NCI-H1092 treated with DMSO at 0.1 percent for 48 hours (cell line): ENCODE results near the gene CMSS1.
"Not testable (repeated sequence)": the region's sequence is repeated elsewhere in the genome, so short reads cannot be mapped to it uniquely, and the experiment has no call there.

Source experiments
- DNase-seq: peaks from one replicate; lab custom pipeline; 2025; lab: John Stamatoyannopoulos, UW

CMSS1 gene

DNA sequence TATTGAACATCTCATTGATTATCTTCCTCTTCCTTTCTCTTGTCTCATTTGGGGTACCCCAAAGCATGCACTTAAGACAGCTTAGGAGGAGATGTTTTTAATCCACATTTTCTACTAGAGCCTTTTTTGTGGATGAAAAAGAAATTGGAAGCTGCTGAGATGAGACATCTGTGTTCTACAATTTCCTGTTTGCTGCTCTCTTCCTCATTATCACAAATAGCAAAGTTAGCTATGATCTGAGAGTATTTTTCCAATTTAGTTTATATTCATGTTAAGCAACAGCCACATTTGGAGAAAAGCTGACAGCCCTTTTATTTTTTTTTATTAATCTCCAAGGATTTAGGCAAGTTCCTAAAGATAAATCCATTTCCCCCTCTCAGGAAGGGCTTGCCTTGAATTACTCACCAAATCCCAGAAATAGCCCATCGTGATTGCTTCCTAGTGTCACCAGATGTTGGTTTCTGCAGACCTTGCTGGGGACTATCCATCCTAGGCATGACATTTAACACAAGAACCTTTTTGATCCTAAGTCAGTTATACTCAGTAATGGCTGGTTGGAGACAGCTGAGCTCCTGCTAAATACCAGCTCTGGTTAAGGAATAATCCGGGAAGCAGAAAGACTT is 367.4 kb downstream of the CMSS1 start:
- DNase-seq: no peak

GRCh38 chr3:100185847-100186246 is 368.2 kb downstream of the CMSS1 start:
- no peak for DNase-seq

DNA sequence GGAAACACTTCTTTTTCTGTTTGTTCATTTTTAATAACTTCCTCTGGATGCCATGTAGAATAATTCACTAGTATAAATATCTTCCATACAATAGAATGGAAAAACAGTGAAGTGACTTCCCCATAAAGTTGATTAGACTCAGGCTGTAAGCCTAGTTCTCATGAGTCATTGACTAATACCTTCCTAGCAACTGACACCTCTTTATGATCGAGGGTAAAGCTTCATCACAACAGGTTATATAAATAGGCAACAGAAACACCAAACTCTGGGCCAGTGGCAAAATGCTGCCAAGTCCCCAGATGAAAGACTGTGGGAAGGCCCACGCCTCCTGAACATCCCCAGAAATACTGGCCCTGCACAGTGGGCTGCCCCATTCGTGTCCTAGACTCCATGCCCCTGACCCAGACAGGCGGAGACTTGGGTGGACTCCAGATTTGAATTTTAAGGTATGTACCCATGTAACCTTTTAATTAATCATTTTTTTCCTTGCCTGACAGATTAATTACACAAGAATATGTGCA is 371.8 kb downstream of the CMSS1 start:
- no peak for DNase-seq

GRCh38 chr3:100195375-100195774 is 377.7 kb downstream of the CMSS1 start:
- no peak for DNase-seq

- no peak for DNase-seq
These were observed 380.2 kb downstream of the CMSS1 start for GRCh38 chr3:100197876-100198275.

- no peak for DNase-seq
These were observed 381.1 kb downstream of the CMSS1 start for GRCh38 chr3:100198579-100199269.

DNA sequence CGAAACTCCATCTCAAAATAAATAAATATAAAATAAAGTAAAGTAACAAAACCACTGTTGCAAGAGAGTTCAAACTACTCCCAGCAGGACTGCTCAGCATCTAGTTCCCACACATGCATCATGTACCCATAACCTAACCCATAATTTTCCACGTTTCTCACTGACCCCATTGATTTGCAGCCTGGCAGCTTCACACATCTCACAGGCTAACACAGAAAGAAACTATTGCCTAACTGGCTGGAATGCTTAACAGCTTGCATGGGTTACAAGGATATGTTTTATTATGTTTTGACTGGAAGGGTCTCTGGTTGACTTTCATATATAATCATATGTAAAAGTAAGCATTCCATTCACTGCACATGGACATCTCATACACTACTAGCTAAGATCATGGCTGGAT is 387.5 kb downstream of the CMSS1 start:
- DNase-seq: no peak

DNA sequence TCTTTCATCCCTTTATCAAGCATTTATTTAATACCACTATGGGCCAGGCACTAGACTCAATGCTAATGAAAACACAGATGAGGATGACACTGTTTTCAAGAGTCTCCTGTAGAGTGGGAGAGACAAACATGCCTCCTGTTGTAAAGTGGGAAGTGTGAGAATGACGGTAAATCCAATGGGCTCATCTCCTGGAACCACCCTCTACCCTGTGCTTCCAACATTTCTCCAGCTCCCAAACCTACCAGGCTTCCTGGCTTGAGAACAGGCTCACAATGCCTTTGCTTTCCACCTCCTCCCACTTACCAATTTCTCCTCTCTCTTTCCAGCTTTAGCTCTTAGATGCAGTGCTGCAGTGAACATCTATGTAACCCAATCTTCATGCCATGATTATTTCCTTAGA is 389.0 kb downstream of the CMSS1 start:
- DNase-seq: no peak

- no peak for DNase-seq
These were observed 390.2 kb downstream of the CMSS1 start for GRCh38 chr3:100207886-100208285.

DNA sequence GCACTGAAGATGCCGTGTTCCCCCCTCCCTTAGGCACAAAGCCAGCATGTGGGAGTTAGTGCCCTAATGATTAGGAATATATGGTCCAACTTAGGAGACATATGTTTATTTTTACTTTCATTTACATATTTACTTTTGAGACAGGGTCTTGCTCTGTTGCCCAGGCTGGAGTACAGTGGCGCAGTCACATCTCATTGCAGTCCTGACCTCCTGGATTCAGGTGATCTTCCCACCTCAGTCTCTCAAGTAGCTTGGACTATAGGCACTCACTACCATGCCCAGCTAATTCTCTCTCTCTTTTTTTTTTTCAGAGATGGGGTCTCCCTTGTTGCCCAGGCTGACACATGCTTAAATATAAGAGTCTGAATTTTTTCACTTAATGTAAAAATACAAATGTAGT is 391.5 kb downstream of the CMSS1 start:
- no peak for DNase-seq

DNA sequence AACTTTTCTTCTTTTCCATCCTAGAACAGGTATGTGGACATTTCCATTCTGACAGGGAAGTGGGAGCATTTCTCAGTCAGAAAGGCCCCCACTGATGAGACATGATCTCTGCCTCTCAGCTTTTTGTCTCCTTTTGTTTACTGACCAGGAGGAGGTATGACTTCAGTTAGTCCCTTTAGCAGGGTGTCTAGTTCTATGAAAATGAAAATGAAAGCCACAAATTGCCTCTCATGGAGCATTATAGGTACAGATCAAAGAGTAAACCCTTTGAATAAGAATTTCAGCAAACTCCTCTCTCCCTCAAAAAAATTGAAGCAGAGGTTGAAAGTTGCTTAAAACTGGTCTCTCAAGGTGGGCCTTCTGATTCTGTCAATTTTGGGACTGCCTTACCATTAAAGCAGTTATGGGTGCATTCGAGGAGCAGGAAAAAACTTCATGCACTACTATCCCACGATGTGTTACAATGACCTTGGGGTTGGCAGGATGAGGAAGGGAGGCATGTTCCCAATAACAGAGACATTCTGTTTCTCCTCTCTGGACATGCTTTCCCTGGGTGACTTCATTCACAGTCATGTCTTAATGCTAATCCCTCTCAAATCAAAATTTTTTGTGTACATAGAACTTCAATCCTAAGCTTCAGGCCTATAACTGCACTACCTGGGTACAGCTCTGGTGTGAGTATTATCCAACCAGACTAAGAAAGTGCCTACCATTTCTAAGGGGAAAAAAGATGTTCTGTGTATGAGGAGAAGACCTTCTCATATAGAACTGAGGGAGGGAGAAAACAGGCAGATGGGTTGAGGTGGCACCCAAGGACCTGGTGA is 392.5 kb downstream of the CMSS1 start:
- no peak for DNase-seq

- peak; percentile 34 for DNase-seq
These were observed 393.1 kb downstream of the CMSS1 start for GRCh38 chr3:100210772-100211135.

DNA sequence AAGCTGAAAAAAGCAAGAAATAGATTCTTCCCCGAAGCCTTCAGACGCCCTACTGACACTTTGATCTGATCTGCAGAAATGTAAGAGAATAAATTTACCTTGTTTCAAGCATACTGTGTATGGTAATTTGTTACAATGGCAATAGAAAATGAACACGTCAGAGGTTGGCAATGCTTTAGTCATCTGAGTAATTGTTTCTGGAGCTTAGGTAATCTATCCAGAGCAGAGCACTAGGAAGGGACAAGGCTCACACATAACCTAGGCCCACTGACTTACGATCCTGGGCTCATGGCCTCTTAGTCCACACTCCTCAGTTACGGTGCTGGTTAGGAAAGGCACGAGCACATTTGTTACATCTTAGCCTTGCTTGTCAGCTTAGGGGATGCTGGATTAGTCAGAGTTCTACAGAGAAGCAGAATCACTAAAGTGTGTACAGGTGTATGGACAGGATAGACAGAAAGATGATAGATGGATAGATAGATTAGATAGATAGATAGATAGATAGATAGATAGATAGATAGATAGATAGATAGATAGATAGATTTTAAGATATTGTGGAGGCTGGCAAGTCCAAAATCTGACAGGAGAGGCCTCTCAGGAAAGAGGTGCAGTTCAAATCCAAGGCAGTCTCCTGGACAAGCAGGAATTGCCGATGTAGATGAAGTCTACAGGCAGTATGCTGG is 396.4 kb downstream of the CMSS1 start:
- DNase-seq: no peak

- DNase-seq: no peak
These were observed 396.9 kb downstream of the CMSS1 start for GRCh38 chr3:100214574-100214964.

DNA sequence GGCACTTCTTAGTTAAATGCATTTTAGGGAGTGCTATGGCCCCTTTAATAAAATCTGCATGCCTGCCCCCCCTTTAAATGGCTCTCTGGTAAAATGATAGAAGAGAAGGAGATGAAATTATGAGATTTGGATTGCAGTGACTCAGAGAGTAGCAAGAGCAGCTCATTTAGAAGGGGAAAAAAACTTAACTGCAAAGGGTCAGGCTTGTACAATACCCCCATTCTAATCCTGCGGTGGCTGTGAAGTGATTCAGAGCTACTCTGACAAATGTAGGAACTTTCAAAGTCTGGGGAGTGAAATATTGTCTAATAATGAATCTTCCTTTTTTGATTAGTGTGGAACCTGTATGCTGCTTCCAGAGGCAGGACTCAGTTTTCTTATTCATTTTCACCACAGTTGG is 399.1 kb downstream of the CMSS1 start:
- no peak for DNase-seq

DNA sequence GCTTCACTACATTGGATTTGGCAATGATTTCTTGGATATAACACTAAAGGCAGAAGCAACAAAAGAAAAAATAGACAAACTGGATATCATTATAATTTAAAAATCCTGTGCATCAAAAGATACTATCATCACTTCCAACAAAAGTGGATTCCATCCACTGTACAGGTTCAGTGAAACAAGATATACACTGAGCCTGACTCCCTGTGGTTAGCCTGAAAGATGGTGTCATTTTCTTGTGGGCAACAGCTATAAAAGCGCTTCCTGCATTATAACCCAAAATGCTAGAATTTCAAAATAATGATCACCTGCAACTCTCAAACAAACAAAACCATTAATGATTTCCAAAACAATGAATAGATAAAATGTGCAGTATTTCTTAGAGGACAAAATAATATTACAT is 403.5 kb downstream of the CMSS1 start:
- no peak for DNase-seq

GRCh38 chr3:100225193-100225592 is 407.5 kb downstream of the CMSS1 start:
- no peak for DNase-seq

DNA sequence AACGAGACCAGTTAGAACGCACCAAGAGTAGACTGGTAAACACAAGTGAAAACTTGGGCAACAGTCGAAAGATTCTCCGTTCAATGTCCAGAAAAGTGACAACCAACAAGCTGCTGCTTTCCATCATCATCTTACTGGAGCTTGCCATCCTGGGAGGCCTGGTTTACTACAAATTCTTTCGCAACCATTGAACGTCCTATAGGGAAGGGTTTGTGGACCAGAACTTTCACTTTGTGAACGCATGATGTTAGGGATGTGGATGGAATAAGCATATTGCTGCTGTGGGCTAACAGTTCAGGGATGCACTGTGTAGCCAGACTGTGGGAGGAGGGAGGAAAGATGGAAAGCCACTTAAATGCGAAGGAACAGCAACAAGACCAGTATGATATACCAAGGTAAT is 408.2 kb downstream of the CMSS1 start:
- no peak for DNase-seq

GRCh38 chr3:100226712-100227429 is 409.2 kb downstream of the CMSS1 start:
- no peak for DNase-seq

DNA sequence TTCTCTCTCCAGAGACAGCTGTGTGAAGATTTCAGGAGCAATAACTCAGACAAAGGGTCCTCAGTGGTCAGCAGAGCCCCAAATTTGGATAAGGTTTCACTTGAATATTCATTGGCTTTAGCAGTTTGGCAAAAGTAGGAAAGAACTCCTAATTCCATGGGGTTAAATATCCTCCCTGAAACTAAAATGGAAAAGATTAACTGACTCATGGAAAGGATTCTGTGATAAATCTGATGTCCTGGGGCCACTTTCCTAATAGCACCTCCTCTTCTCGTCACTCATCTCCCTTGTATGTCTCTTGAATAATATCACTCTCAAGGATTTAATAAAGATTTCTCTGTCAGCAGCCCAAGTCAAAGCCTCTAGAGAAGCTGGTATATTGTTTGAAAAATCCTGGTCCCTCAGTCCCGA is 409.9 kb downstream of the CMSS1 start:
- DNase-seq: no peak

- no peak for DNase-seq
These were observed 410.6 kb downstream of the CMSS1 start for GRCh38 chr3:100228247-100228646.

- not testable (repeated sequence) for DNase-seq
These were observed 411.5 kb downstream of the CMSS1 start for GRCh38 chr3:100229188-100229587.
